WI38 (cell line): ENCODE data around the gene SMCO4.
"Not testable (repeated sequence)": the region's sequence is repeated elsewhere in the genome, so short reads cannot be mapped to it uniquely, and the experiment has no call there.

Experiments
- H3K4me3 ChIP-seq: 2 replicates; pipeline ENCODE4 v1.5.1; 2011; ENCODE audit warnings: low read depth, mild to moderate bottlenecking, control low read depth, low read length
- CTCF ChIP-seq: IDR thresholded peaks from 2 replicates; pipeline ENCODE4 v1.5.1; 2012; ENCODE audit warnings: low read depth, mild to moderate bottlenecking, control low read depth, low read length

Gene SMCO4

GRCh38 chr11:93458286-93458685, 84.9 kb downstream of the SMCO4 start:
- no peak for TF ChIP-seq CTCF
- H3K4me3 ChIP-seq = no peak overlapping the region

- no peak overlapping the region for H3K4me3 ChIP-seq
- TF ChIP-seq CTCF = no peak
Observed at GRCh38 chr11:93444617-93445073, 98.5 kb downstream of the SMCO4 start.

- H3K4me3 ChIP-seq = not testable (repeated sequence)
Observed at GRCh38 chr11:93443232-93443631, 100.0 kb downstream of the SMCO4 start.

DNA sequence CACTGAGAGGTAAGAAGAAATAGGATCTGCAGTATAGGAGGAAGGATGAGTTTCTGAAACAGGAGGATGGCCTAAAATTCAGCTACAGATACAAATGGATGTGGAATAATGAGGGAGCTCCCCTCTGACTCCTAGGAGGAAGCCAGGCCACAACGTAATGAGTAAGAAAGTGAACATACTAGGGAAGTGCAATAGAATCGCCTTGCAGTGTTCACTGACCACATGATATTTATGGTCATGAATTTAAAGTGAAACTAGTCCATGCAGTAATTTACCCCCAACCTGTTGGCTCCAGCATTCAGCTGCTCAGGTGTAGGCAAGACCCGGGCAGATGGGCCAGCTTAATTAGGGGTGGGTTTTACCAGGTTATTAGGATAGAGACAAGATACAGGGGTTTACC, 110.9 kb downstream of the SMCO4 start:
- no peak overlapping the region for H3K4me3 ChIP-seq
- TF ChIP-seq CTCF = no peak
